ENCODE results near the gene ZNF664.

ZNF664 gene

DNA sequence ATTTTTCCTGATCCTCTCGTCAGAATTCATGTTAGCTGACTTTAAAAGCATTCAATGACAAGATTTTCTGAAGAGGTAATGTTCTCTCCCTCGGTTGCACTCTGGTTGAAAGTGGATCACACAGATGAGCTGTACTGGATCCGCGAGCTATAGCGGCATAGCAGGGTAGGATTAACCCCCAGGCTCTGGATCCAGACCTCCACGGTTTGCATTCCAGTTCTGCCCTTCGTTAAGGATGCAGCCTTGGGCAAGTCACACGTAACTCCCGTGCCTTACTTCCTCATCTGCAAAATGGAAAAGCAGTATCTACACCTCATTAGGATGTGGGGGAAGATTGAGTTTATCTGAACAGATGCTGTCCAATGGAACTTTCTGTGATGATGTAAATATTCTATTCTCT, 14.1 kb upstream of the ZNF664 start:
- no peak for DNase-seq (ENCODE audit: low read depth)

GRCh38 chr12:123960029-123960735, 12.8 kb upstream of the ZNF664 start:
- DNase-seq (ENCODE audit: low read depth): no peak

GRCh38 chr12:123960856-123961255, 12.2 kb upstream of the ZNF664 start:
- DNase-seq (ENCODE audit: low read depth): no peak

DNA sequence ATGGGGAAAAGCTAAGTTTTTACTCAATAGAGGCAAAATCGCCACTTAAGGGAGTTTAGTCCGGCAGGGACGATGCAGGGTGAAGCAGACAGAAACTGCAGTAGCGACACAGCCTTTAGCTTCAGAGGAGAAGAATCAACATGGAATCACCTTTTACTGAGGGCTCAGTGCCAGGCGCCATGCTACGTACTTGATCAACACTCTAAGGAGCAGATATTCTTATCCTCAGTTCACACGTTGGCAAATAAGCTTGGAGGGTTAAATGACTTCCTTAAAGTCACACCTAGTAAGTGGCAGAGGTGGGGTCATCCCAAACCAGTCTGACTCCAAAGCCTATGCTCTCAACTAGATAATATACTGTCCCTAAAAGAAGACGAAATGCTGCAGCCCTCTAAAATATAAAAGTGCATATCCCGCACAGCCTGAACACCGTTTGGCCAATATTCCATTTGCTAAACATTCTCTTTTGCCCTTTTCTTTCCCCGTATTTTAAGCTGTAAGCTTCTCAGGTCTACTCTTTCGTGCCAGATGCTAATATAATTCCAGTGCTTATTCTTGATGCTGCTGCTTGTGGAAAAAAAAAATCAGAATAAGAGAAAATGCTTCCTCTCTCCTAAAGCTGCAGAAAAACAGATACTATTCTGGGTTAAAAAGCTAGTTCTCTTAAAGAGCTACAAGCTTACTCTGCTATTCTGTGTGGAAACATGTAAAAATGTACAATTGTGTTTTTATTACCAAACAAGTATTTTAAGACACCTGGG, 11.2 kb upstream of the ZNF664 start:
- DNase-seq (ENCODE audit: low read depth): no peak

DNA sequence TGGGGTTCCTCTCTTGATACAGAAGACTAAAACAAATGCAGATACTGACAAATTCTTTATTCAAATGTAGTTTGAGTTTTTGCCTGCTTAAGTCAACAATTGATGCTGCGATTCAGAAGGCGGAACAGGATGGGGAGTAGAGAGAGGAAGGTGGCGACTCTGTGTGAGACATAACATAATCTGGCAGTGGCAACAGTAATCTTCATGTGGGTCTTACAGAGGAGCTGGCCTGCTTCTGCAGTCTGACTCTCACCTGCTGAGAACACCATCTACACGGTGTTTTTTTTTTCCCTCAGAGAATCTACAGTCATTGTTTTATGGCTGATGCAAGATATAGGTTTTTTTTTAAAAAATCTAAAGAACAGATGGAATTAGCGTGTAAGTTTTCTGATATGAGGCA, 10.5 kb upstream of the ZNF664 start:
- DNase-seq (ENCODE audit: low read depth): no peak

GRCh38 chr12:123963821-123964220, 9.2 kb upstream of the ZNF664 start:
- DNase-seq (ENCODE audit: low read depth): no peak

DNA sequence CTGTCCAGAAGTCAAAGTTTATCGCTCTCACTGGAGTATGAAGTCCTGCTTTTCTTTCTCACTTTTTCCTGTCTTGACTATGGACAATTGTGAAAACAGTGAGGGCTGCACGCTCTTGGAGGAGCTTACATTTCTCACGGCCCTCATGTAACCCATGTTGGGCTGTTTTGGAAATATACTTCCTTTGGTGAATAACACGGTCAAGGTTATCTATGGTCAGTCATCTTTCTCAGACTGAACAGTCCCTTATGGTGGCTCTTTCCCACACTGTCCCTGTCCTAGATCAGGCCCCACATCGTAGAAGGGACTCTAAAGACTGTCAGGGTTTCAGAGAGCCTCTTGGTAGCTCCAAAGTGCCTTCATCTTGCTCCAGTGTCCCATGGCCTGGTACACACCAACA, 7.6 kb upstream of the ZNF664 start:
- no peak for DNase-seq (ENCODE audit: low read depth)

DNA sequence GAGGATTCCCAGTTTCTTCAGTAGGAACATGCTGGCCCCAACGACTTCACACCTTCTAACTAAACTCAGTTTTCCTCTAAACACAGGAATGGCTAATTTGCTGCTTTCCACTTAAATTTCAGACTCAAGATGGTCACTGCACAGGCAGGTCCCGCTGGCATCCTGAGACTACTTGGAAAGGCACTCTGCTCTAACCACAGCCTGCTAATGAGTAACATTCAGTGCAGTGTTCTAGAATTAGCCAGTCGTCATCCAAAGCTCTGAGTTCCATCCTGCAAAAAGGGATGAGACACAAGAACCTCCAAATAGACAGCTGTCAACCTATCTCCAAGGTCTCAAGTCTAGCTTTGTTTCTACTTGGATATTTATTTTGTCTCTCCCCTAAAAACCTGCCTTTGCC, 6.4 kb upstream of the ZNF664 start:
- no peak for DNase-seq (ENCODE audit: low read depth)

DNA sequence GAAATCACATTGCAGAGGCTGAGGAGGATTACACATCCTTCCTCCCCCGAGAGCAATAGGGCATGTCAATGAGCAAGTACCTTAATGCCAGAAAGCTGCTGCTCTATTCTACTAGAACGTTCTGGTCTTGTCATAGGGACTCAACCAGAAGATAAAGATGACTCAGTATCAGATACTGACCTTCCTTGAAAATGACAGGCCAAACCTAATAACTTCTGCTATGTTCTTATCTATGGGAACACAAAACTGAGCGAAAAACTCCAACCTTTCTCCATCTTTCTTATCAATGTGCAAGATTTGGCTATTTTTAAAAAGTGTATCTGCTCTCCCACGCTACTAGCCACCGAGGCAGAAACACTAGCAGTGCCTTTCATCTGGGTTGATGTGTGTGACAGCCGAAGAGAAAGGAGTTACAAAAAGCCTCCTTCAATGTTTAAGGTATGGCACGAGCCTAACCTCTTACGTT, 5.9 kb upstream of the ZNF664 start:
- DNase-seq (ENCODE audit: low read depth): no peak

- no peak for DNase-seq (ENCODE audit: low read depth)
Observed at GRCh38 chr12:123971449-123971769, 1.6 kb upstream of the ZNF664 start.

GRCh38 chr12:123971770-123972456, 1.1 kb upstream of the ZNF664 start:
- peak; percentile 7 for DNase-seq (ENCODE audit: low read depth)

GRCh38 chr12:123973552-123974341, 732 bp downstream of the ZNF664 start:
- peak; percentile 8 for DNase-seq (ENCODE audit: low read depth)

GRCh38 chr12:123976227-123976826, 3.3 kb downstream of the ZNF664 start:
- no peak for DNase-seq (ENCODE audit: low read depth)

GRCh38 chr12:123979566-123979965, 6.6 kb downstream of the ZNF664 start:
- DNase-seq (ENCODE audit: low read depth): no peak

DNA sequence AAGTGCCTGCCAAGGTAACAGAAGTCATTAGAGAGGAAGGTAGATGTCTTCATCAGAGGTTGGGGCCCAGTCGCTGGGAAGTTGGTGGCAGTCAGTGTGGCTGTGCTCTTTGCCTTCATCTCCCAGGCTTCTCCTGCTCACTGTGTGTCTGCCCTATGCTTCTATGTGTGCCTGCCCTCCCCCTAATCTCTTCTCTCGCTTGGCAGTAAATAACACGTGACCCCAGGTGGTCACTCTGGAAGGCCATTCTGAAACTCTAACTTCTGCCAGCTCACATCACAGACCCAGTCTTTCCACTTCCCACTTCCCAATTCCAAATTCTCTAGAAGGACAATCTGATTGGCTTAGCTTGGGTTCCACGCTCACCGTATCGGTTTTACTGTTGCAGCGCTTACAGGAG, 9.3 kb downstream of the ZNF664 start:
- DNase-seq (ENCODE audit: low read depth): no peak

GRCh38 chr12:123983822-123984485, 10.9 kb downstream of the ZNF664 start:
- DNase-seq (ENCODE audit: low read depth): peak; percentile 5

DNA sequence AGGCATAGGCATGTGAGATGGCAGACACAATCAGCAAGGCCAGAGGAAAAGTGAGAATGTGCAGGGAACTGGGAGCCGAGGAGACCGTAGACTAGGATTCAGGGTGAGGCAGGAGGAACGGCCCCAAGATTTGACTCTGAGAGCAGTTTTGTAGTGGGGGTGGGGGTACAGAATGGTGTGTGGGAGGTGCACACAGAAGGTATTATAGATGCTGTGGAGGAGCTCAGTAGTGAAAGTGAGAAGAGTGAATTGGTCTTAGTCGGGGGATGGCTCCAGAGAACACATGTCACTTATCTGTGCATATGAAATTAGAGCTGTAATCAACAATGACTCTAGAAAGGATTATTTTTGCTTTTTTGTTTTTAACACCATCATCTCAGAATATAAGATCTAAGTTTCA, 11.9 kb downstream of the ZNF664 start:
- no peak for DNase-seq (ENCODE audit: low read depth)

GRCh38 chr12:123986374-123986965, 13.5 kb downstream of the ZNF664 start:
- no peak for DNase-seq (ENCODE audit: low read depth)

GRCh38 chr12:123987022-123987421, 14.0 kb downstream of the ZNF664 start:
- DNase-seq (ENCODE audit: low read depth): no peak

DNA sequence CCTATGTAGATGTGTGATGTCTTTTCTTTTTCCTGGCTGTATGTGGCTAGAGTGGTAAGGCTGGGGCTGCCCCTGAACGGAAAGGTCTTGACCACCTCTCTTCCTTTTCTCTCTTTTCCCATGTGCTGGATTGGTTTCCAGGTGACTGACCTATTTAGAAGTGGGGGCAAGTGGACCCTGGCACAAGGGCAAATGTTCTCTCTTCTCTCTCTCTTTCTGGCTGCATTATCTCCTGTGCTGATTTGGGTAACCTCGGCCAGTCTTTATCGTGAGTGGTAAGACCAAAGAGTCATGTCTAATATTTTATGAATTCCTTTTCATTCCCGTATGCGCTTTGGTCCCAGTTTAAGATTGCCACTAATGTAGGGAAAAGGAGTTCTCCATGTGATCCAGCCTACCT, 16.2 kb downstream of the ZNF664 start:
- DNase-seq (ENCODE audit: low read depth): no peak

DNA sequence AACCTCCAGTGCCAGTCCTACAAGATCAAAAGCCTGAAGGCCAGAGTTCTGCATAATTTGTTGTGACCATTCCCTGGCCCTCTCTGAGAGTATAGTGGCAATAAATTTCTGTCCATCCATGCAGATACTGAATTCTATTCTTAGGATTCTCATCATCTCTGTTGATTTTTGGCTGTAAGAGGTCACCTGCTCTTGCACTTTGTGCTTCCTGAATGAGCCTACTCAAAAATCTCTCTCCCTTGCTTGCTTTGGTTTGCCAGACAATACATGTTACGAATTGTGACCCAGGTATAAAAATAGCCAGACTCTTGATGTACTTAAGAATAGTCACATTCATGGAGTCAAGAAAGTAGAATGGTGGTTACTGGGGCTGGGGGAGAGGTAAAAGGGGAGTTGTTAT, 16.7 kb downstream of the ZNF664 start:
- no peak for DNase-seq (ENCODE audit: low read depth)

Measured in activated T-helper 9 cell treated with anti-CD3 and anti-CD28 coated beads, Interleukin-2, amount 50 U/mL, for 16 hours (primary cell).